ENCODE data around the gene SERPINB5. TPM values are rescaled to one million over a fixed set of nuclear protein-coding genes. Genes with fewer than 3 reads are reported as not detected.

The SERPINB5 gene
- polyA plus RNA-seq, 2 of the 4 experiments (the other 2 are of a cell fraction): 0.08 to 0.12 TPM

GRCh38 chr18:63431180-63431579, 45.6 kb upstream of the SERPINB5 start:
- Histone ChIP-seq H3K4me2 (no peak overlapping the region), H3K4me3 (no peak overlapping the region), H3K9me3 (no peaks in the 10 kb centered on the region), H3K27ac (no peak overlapping the region), H3K4me1 (no peaks in the 10 kb centered on the region)
- no peak for FAIRE-seq
- DNase-seq (ENCODE audit: low read depth in 1 of 2, low spot score in 1 of 2): no peak
- ChIA-PET POLR2A (no interaction called here), CTCF (interaction anchor here (1.1 kb wide), 1 partner anchor 7 kb away, joined by 5 read pairs; no protein-coding TSS in a partner anchor)
- WGBS (ENCODE audit: missing lambda C conversion rate): 5% methylated on average over 1 of the region's 1 CpG
- ATAC-seq: no peak
- peak; percentile 74 for TF ChIP-seq MAFK (IDR thresholded peaks at IDR 0.05; ENCODE audit: partially characterized antibody)
- TF ChIP-seq, protein P1, sequence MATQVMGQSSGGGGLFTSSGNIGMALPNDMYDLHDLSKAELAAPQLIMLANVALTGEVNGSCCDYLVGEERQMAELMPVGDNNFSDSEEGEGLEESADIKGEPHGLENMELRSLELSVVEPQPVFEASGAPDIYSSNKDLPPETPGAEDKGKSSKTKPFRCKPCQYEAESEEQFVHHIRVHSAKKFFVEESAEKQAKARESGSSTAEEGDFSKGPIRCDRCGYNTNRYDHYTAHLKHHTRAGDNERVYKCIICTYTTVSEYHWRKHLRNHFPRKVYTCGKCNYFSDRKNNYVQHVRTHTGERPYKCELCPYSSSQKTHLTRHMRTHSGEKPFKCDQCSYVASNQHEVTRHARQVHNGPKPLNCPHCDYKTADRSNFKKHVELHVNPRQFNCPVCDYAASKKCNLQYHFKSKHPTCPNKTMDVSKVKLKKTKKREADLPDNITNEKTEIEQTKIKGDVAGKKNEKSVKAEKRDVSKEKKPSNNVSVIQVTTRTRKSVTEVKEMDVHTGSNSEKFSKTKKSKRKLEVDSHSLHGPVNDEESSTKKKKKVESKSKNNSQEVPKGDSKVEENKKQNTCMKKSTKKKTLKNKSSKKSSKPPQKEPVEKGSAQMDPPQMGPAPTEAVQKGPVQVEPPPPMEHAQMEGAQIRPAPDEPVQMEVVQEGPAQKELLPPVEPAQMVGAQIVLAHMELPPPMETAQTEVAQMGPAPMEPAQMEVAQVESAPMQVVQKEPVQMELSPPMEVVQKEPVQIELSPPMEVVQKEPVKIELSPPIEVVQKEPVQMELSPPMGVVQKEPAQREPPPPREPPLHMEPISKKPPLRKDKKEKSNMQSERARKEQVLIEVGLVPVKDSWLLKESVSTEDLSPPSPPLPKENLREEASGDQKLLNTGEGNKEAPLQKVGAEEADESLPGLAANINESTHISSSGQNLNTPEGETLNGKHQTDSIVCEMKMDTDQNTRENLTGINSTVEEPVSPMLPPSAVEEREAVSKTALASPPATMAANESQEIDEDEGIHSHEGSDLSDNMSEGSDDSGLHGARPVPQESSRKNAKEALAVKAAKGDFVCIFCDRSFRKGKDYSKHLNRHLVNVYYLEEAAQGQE (IDR thresholded peaks at IDR 0.05): no peak

GRCh38 chr18:63433334-63433866, 43.4 kb upstream of the SERPINB5 start:
- Histone ChIP-seq H3K27ac (no peak overlapping the region), H3K4me3 (no peak overlapping the region), H3K4me2 (no peak overlapping the region), H3K9me3 (no peaks in the 10 kb centered on the region), H3K4me1 (no peaks in the 10 kb centered on the region)
- WGBS (ENCODE audit: missing lambda C conversion rate): 24% methylated on average over 4 of the region's 4 CpGs
- ChIA-PET POLR2A (no interaction called here), CTCF (no interaction called here)
- no peak for TF ChIP-seq PHF8 (IDR thresholded peaks at IDR 0.05; ENCODE audit: borderline replicate concordance, low read depth)
- TF ChIP-seq EP300 (IDR thresholded peaks at IDR 0.05): no peak
- TF ChIP-seq HOXB5 (CRISPR knock-in tag; IDR thresholded peaks at IDR 0.05): no peak
- TF ChIP-seq, protein P2, sequence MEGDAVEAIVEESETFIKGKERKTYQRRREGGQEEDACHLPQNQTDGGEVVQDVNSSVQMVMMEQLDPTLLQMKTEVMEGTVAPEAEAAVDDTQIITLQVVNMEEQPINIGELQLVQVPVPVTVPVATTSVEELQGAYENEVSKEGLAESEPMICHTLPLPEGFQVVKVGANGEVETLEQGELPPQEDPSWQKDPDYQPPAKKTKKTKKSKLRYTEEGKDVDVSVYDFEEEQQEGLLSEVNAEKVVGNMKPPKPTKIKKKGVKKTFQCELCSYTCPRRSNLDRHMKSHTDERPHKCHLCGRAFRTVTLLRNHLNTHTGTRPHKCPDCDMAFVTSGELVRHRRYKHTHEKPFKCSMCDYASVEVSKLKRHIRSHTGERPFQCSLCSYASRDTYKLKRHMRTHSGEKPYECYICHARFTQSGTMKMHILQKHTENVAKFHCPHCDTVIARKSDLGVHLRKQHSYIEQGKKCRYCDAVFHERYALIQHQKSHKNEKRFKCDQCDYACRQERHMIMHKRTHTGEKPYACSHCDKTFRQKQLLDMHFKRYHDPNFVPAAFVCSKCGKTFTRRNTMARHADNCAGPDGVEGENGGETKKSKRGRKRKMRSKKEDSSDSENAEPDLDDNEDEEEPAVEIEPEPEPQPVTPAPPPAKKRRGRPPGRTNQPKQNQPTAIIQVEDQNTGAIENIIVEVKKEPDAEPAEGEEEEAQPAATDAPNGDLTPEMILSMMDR (IDR thresholded peaks at IDR 0.05): no peak
- no peak for TF ChIP-seq MYC (IDR thresholded peaks at IDR 0.05; ENCODE audit: borderline replicate concordance, low read length)
- no peak for TF ChIP-seq CEBPB (IDR thresholded peaks at IDR 0.05)
- TF ChIP-seq ZFP36 (IDR thresholded peaks at IDR 0.05; ENCODE audit: borderline replicate concordance, partially characterized antibody): no peak
- TF ChIP-seq, protein P3, sequence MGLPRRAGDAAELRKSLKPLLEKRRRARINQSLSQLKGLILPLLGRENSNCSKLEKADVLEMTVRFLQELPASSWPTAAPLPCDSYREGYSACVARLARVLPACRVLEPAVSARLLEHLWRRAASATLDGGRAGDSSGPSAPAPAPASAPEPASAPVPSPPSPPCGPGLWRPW (IDR thresholded peaks at IDR 0.05): no peak
- TF ChIP-seq EHF (CRISPR knock-in tag; IDR thresholded peaks at IDR 0.05): no peak
- TF ChIP-seq HOXB13 (CRISPR knock-in tag; IDR thresholded peaks at IDR 0.05; ENCODE audit: low read depth): no peak
- TF ChIP-seq TFCP2L1 (CRISPR knock-in tag; IDR thresholded peaks at IDR 0.05): no peak
- no peak for TF ChIP-seq HEYL (CRISPR knock-in tag; IDR thresholded peaks at IDR 0.05)
- no peak for TF ChIP-seq POLR2A (IDR thresholded peaks at IDR 0.05; ENCODE audit: low read length)
- TF ChIP-seq, protein P4, sequence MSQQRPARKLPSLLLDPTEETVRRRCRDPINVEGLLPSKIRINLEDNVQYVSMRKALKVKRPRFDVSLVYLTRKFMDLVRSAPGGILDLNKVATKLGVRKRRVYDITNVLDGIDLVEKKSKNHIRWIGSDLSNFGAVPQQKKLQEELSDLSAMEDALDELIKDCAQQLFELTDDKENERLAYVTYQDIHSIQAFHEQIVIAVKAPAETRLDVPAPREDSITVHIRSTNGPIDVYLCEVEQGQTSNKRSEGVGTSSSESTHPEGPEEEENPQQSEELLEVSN (IDR thresholded peaks at IDR 0.05; ENCODE audit: borderline replicate concordance, low read depth): no peak
- TF ChIP-seq SREBF2 (IDR thresholded peaks at IDR 0.05): no peak
- TF ChIP-seq, protein P1 (IDR thresholded peaks at IDR 0.05): no peak
- no peak for TF ChIP-seq RFX5 (IDR thresholded peaks at IDR 0.05)
- ATAC-seq (no peak), DNase-seq (ENCODE audit: low read depth in 1 of 2, low spot score in 1 of 2) (no peak), FAIRE-seq (no peak)

All from A549 (cell line).